ENCODE data around the gene ILKAP.

GRCh38 chr2:238176613-238177012, 26.9 kb downstream of the ILKAP start:
- TF ChIP-seq POLR2AphosphoS5 (IDR thresholded peaks at IDR 0.05) (peak in 1 of 3 donors; percentile 7), EP300 (IDR thresholded peaks at IDR 0.05) (no peak)
- TF ChIP-seq, protein P1, sequence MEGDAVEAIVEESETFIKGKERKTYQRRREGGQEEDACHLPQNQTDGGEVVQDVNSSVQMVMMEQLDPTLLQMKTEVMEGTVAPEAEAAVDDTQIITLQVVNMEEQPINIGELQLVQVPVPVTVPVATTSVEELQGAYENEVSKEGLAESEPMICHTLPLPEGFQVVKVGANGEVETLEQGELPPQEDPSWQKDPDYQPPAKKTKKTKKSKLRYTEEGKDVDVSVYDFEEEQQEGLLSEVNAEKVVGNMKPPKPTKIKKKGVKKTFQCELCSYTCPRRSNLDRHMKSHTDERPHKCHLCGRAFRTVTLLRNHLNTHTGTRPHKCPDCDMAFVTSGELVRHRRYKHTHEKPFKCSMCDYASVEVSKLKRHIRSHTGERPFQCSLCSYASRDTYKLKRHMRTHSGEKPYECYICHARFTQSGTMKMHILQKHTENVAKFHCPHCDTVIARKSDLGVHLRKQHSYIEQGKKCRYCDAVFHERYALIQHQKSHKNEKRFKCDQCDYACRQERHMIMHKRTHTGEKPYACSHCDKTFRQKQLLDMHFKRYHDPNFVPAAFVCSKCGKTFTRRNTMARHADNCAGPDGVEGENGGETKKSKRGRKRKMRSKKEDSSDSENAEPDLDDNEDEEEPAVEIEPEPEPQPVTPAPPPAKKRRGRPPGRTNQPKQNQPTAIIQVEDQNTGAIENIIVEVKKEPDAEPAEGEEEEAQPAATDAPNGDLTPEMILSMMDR (IDR thresholded peaks at IDR 0.05): no peak

Data from stomach (tissue), 4 donors.